GM18867 (cell line): ENCODE results near the gene SHC2.

Experiments
- ATAC-seq: cut with Tn5 transposase; IDR thresholded peaks from one replicate; pipeline ENCODE4 v1.9.1; 2021; ENCODE audit warnings: mild to moderate bottlenecking, moderate library complexity; ENCODE audit not compliant: unreplicated experiment

SHC2 gene

GRCh38 chr19:376111-376470, 84.7 kb downstream of the SHC2 start:
- ATAC-seq: no peak

GRCh38 chr19:375395-376110, 85.3 kb downstream of the SHC2 start:
- no peak for ATAC-seq

- no peak for ATAC-seq
Observed at GRCh38 chr19:374886-375235, 86.0 kb downstream of the SHC2 start.

- ATAC-seq: no peak
Observed at GRCh38 chr19:374183-374885, 86.5 kb downstream of the SHC2 start.

- no peak for ATAC-seq
Observed at GRCh38 chr19:373391-374182, 87.2 kb downstream of the SHC2 start.

- ATAC-seq: no peak
Observed at GRCh38 chr19:372306-372890, 88.4 kb downstream of the SHC2 start.

GRCh38 chr19:371501-372168, 89.2 kb downstream of the SHC2 start:
- ATAC-seq: no peak

- no peak for ATAC-seq
Observed at GRCh38 chr19:370641-371330, 90.0 kb downstream of the SHC2 start.

GRCh38 chr19:369876-370275, 91.0 kb downstream of the SHC2 start:
- no peak for ATAC-seq

GRCh38 chr19:369256-369655, 91.6 kb downstream of the SHC2 start:
- no peak for ATAC-seq

GRCh38 chr19:368630-369024, 92.2 kb downstream of the SHC2 start:
- no peak for ATAC-seq

- no peak for ATAC-seq
Observed at GRCh38 chr19:367963-368629, 92.7 kb downstream of the SHC2 start.

- ATAC-seq: no peak
Observed at GRCh38 chr19:367561-367960, 93.3 kb downstream of the SHC2 start.

- ATAC-seq: no peak
Observed at GRCh38 chr19:366951-367350, 93.9 kb downstream of the SHC2 start.
